Stimulated activated CD8-positive, alpha-beta memory T cell treated with anti-CD3 and anti-CD28 coated beads, Interleukin-12 subunit alpha, Interleukin-12 subunit beta, amount 100 ng/mL, for 1 hour (primary cell): ENCODE data around the gene CTSA.
"Not testable (repeated sequence)": the region's sequence is repeated elsewhere in the genome, so short reads cannot be mapped to it uniquely, and the experiment has no call there.

Experiments used
- DNase-seq: peaks from one replicate; pipeline ENCODE4 v3.0.0-alpha.2; 2020; ENCODE audit warnings: low read depth

Gene CTSA

GRCh38 chr20:45897289-45897688 is 6.2 kb downstream of the CTSA start:
- DNase-seq = no peak

GRCh38 chr20:45897692-45898091 is 6.6 kb downstream of the CTSA start:
- DNase-seq = no peak

GRCh38 chr20:45898285-45898684 is 7.2 kb downstream of the CTSA start:
- no peak for DNase-seq

GRCh38 chr20:45899046-45899835 is 8.1 kb downstream of the CTSA start:
- no peak for DNase-seq

- not testable (repeated sequence) for DNase-seq
Measured at GRCh38 chr20:45901332-45901731, 10.2 kb downstream of the CTSA start.

- no peak for DNase-seq
Measured at GRCh38 chr20:45902199-45902701, 11.1 kb downstream of the CTSA start.

GRCh38 chr20:45904583-45905504 is 13.7 kb downstream of the CTSA start:
- no peak for DNase-seq

GRCh38 chr20:45905505-45906079 is 14.5 kb downstream of the CTSA start:
- no peak for DNase-seq

GRCh38 chr20:45907219-45907948 is 16.2 kb downstream of the CTSA start:
- DNase-seq = no peak

GRCh38 chr20:45908084-45908483 is 16.9 kb downstream of the CTSA start:
- no peak for DNase-seq

- DNase-seq = no peak
Measured at GRCh38 chr20:45909336-45909808, 18.2 kb downstream of the CTSA start.

GRCh38 chr20:45909817-45910669 is 18.9 kb downstream of the CTSA start:
- no peak for DNase-seq

- peak; percentile 79 for DNase-seq
Measured at GRCh38 chr20:45910670-45911485, 19.7 kb downstream of the CTSA start.

GRCh38 chr20:45911486-45912343 is 20.6 kb downstream of the CTSA start, which contains the start of gene PLTP:
TSS of gene PLTP (minus strand) at chr20:45912155. CDS start at chr20:45911452, 703 bp downstream.
- DNase-seq = no peak

- no peak for DNase-seq
Measured at GRCh38 chr20:45912344-45912682, 21.2 kb downstream of the CTSA start.

- DNase-seq = no peak
Measured at GRCh38 chr20:45913116-45913515, 22.0 kb downstream of the CTSA start.

GRCh38 chr20:45917790-45918141 is 26.6 kb downstream of the CTSA start:
- DNase-seq = no peak

GRCh38 chr20:45918182-45918737 is 27.1 kb downstream of the CTSA start:
- DNase-seq = no peak
